ENCODE data around the gene APLP2. TPM values are rescaled to one million over a fixed set of nuclear protein-coding genes. Genes with fewer than 3 reads are reported as not detected.

Gene APLP2
- total and polyA plus RNA-seq, 2 of the 13 experiments (the other 11 are each of a cell fraction or from before 2014, with no cell fraction given): 315 to 594 TPM

GRCh38 chr11:130042093-130042591, 27.6 kb upstream of the APLP2 start (continued):
- peak; percentile 69 for TF ChIP-seq ELF3 (CRISPR knock-in tag; IDR thresholded peaks at IDR 0.05)
- TF ChIP-seq PRPF4 (IDR thresholded peaks at IDR 0.05; ENCODE audit: low read depth, low read length, poor library complexity, severe bottlenecking): no peak
- no peak for TF ChIP-seq ZNF331 (CRISPR knock-in tag; IDR thresholded peaks at IDR 0.05)
- no peak for TF ChIP-seq ARID3A (IDR thresholded peaks at IDR 0.05; ENCODE audit: low read depth, low read length)
- TF ChIP-seq ZNF234 (CRISPR knock-in tag; conservative IDR thresholded peaks at IDR 0.05): no peak
- TF ChIP-seq ZNF513 (CRISPR knock-in tag; conservative IDR thresholded peaks at IDR 0.05): no peak
- 0 out of 2 replicates have a peak, but pooled peaks have one; percentile 26 for TF ChIP-seq AHDC1 (CRISPR knock-in tag; IDR thresholded peaks at IDR 0.05; ENCODE audit: borderline replicate concordance)
- no peak for TF ChIP-seq ZFP37 (CRISPR knock-in tag; IDR thresholded peaks at IDR 0.05; ENCODE audit: borderline replicate concordance)
- no peak for TF ChIP-seq ZMYM4 (CRISPR knock-in tag; IDR thresholded peaks at IDR 0.05)
- peak in 1 of 2 experiments; percentile 59; a peak in 1 of 4 replicates for TF ChIP-seq EP300 (IDR thresholded peaks at IDR 0.05; ENCODE audit: low read depth in 2 of 2, low read length in 2 of 2)
- TF ChIP-seq EP300 (CRISPR knock-in tag; IDR thresholded peaks at IDR 0.05; ENCODE audit: borderline replicate concordance): peak; percentile 68; the same call in 1 of the 2 replicates
- peak; percentile 58; the same call in 1 of the 2 replicates for TF ChIP-seq FOXO1 (CRISPR knock-in tag; IDR thresholded peaks at IDR 0.05)
- TF ChIP-seq ZNF138 (CRISPR knock-in tag; IDR thresholded peaks at IDR 0.05; ENCODE audit: low read depth): no peak
- no peak for TF ChIP-seq SMARCE1 (IDR thresholded peaks at IDR 0.05; ENCODE audit: borderline replicate concordance)
- peak; percentile 45; the same call in 1 of the 2 replicates for TF ChIP-seq TFAP4 (IDR thresholded peaks at IDR 0.05; ENCODE audit: borderline replicate concordance, low read depth)
- no peak for TF ChIP-seq ZNF281 (CRISPR knock-in tag; IDR thresholded peaks at IDR 0.05; ENCODE audit: borderline replicate concordance)
- TF ChIP-seq ZNF333 (CRISPR knock-in tag; IDR thresholded peaks at IDR 0.05; ENCODE audit: borderline replicate concordance): no peak

All from HepG2 (cell line).